ENCODE data around the gene VAMP5.

DNA sequence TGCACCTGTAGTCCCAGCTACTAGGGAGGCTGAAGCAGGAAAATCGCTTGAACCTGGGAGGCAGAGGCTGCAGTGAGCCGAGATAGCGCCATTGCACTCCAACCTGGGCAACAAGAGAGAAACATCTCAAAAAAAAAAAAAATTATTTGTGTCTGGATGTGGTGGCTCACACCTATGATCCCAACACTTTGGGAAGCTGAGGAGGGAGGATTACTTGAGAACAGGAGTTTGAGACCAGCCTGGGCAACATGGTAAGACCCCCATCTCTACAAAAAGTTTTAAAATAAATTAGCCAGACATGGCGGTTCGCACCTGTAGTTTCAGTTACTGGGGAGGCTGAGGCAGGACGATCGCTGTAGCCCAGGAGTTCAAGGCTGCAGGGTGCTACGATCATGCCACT, 8.5 kb upstream of the VAMP5 start:
- TF ChIP-seq, protein P1, sequence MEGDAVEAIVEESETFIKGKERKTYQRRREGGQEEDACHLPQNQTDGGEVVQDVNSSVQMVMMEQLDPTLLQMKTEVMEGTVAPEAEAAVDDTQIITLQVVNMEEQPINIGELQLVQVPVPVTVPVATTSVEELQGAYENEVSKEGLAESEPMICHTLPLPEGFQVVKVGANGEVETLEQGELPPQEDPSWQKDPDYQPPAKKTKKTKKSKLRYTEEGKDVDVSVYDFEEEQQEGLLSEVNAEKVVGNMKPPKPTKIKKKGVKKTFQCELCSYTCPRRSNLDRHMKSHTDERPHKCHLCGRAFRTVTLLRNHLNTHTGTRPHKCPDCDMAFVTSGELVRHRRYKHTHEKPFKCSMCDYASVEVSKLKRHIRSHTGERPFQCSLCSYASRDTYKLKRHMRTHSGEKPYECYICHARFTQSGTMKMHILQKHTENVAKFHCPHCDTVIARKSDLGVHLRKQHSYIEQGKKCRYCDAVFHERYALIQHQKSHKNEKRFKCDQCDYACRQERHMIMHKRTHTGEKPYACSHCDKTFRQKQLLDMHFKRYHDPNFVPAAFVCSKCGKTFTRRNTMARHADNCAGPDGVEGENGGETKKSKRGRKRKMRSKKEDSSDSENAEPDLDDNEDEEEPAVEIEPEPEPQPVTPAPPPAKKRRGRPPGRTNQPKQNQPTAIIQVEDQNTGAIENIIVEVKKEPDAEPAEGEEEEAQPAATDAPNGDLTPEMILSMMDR (IDR thresholded peaks at IDR 0.05): no peak
- TF ChIP-seq POLR2A (IDR thresholded peaks at IDR 0.05): no peak
- no peak for TF ChIP-seq POLR2AphosphoS5 (IDR thresholded peaks at IDR 0.05; ENCODE audit: insufficient read depth in 1 of 2, low read depth in 1 of 2)

Data from vagina (tissue), 2 donors.